Effector memory CD8-positive, alpha-beta T cell (primary cell): ENCODE results near the gene PRRC2B.

Source experiments
- ATAC-seq: fragments of 150-1000 bp; cut with Tn5 transposase; replicated peaks from 2 replicates; pipeline ENCODE4 v1.10.0; 2021; ENCODE audit warnings: mild to moderate bottlenecking, moderate library complexity
- DNase-seq, 3 experiments: peaks; one replicate each; pipeline ENCODE4 v3.0.0; 2021
- H3K27ac Mint-ChIP-seq, 2 donors: one replicate each; pipeline ENCODE4 v1.8.0; 2022; ENCODE audit warnings: mild to moderate bottlenecking in 2 of 2, mixed read lengths in 2 of 2, moderate library complexity in 2 of 2
- H3K27me3 Mint-ChIP-seq, 2 donors: one replicate each; pipeline ENCODE4 v1.8.0; 2022; ENCODE audit warnings: mixed read lengths in 2 of 2
- H3K36me3 Mint-ChIP-seq: one replicate; pipeline ENCODE4 v1.8.0; 2022; ENCODE audit warnings: mild to moderate bottlenecking, moderate library complexity, mixed read lengths; ENCODE audit not compliant: insufficient read depth
- H3K4me1 Mint-ChIP-seq, 2 donors: one replicate each; pipeline ENCODE4 v1.8.0; 2022; ENCODE audit warnings: low read depth in 2 of 2, mixed read lengths in 2 of 2
- H3K4me3 Mint-ChIP-seq, 2 donors: one replicate each; pipeline ENCODE4 v1.8.0; 2022; ENCODE audit warnings: mild to moderate bottlenecking in 2 of 2, mixed read lengths in 2 of 2, moderate library complexity in 2 of 2
- H3K9me3 Mint-ChIP-seq, 2 donors: one replicate each; pipeline ENCODE4 v1.8.0; 2022; ENCODE audit warnings: mixed read lengths in 2 of 2

Gene PRRC2B

DNA sequence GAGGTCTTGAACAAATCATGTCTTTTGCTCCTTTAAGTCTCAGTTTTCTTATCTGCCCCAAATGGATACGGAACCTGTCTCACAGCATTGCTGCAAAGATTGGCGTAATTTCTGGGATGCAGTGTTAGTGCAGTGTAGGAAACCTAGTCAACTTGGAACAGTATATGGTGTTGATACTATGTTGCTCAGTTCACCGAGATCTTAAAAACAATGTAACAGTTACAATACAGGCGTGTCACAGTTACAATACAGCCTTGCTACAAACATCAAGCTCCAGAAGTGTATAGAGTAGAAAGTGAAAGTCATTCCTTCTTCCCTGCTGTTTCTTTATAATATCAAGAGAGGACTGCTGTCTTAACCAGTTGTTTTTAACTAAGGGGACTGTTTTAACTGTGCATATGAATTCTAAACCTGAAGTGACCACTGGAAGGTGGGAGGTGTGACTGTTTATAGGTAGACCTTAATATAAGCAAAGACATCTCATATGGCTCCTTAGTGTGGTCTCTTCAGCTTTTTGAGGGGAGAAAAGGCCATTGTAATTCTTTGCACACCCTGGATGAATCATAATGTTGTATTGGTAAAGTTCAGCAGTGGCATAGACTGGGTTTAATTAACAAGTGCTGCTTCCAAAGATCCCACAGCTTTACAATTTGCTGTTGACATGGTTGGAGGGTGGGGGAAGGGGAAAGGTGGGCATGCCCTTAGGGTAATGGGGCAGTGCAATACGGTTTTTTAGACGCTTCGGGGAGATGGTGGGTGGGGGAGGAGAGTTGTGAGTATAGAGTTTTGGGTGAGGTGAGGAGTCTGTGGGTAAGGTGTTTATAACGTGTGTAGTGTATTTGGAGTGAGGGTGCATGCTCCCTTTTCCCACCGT, 12.9 kb downstream of the PRRC2B start:
- peak; percentile 64 for ATAC-seq
- H3K27ac Mint-ChIP-seq: peak overlapping the region; percentile 94 to 97
- peaks cover 69 to 84% of the 10 kb centered on the region in 2 donors for H3K4me1 Mint-ChIP-seq
- peaks cover 54% of the 10 kb centered on the region for H3K36me3 Mint-ChIP-seq
- peak overlapping the region; percentile 85 to 89 for H3K4me3 Mint-ChIP-seq
- no peaks in the 10 kb centered on the region for H3K27me3 Mint-ChIP-seq
- peak; percentile 41 to 49 (median 43) for DNase-seq
- H3K9me3 Mint-ChIP-seq: no peaks in the 10 kb centered on the region

DNA sequence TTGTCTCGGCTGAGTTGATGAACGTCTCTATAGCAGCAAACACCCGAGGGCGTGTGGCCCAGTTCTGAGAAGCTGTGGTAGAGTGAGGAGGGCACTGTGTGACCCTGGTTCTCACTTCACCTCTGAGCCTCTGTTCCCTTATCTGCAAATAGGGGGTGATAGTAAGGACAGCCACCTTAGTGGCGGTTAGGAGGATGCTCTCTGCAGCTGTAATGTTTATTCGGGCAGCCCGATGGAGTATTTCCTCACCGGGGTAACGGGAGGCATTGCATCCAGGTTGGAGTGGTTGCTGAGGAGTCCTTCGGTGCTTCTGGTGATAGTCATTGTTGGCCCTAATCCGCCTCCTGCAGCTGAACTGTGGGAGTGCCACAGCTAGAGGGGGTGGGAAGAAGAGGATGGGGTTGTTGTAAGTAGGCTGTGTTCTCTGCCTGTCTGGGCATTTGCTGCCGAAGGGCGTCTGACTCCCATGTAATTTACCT, 13.9 kb downstream of the PRRC2B start:
- DNase-seq: peak; percentile 63 to 69 (median 69)
- H3K27me3 Mint-ChIP-seq: no peaks in the 10 kb centered on the region

DNA sequence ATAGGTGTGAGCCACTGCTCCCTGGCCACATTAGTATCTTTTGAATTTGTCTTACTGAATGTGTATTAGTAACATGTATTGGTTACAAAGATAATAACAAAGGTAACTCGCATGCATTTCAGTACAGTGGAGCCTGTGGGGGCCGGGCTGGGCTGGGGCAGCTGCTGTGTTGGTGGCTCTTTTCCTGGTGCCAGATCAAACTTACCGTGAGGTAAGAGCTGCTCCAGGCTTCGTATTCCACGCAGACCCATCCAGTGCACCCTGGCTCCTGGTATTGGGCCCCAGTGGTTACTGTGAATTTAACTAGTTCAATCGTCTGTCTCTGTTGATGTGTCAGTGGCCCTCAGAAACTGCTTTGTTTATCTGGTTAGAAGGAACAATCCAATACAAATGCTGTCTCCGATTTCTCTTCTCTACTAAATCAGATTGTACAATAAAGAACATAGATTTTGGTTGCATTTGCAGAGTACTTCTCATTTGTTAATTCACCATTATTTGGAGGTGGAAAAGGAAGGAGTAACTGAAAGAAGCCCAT, 15.6 kb downstream of the PRRC2B start:
- no peak for DNase-seq
- H3K4me1 Mint-ChIP-seq: peaks cover 74 to 91% of the 10 kb centered on the region in 2 donors
- no peak for ATAC-seq
- peaks cover 51% of the 10 kb centered on the region for H3K36me3 Mint-ChIP-seq
- peak overlapping the region; percentile 78 to 89 for H3K4me3 Mint-ChIP-seq
- H3K9me3 Mint-ChIP-seq: no peaks in the 10 kb centered on the region
- no peaks in the 10 kb centered on the region for H3K27me3 Mint-ChIP-seq
- peak overlapping the region; percentile 97 for H3K27ac Mint-ChIP-seq

More for the DNA sequence above, 13.9 kb downstream of the PRRC2B start:
- H3K4me1 Mint-ChIP-seq: peaks cover 68 to 82% of the 10 kb centered on the region in 2 donors
- H3K4me3 Mint-ChIP-seq: peak overlapping the region; percentile 85 to 89
- peak overlapping the region; percentile 94 to 97 for H3K27ac Mint-ChIP-seq
- no peaks in the 10 kb centered on the region for H3K9me3 Mint-ChIP-seq
- H3K36me3 Mint-ChIP-seq: peaks cover 49% of the 10 kb centered on the region
- peak; percentile 85 for ATAC-seq

DNA sequence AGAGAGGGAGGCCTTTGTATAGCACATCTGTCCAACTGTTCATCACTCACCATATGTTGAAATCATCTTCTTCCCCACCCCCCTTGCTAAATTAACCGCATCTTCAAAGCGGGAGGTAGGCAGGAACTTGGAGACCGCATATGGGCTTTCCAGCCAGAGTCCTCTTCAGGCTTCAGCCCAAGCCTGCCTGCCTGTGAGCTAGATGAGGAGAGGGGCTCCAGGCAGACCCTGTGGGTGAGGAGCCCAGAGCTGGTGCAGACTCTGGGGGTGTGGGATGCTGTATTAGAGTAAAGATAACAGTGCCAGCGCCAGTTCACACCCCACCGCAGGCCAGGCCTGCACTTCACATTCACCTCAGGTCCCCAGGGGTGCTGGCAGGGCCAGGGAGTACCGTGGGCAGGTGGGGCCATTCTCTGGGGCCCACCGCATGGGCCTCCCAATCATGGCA, 16.2 kb downstream of the PRRC2B start:
- H3K27me3 Mint-ChIP-seq: no peaks in the 10 kb centered on the region
- peak; percentile 13 for ATAC-seq

DNA sequence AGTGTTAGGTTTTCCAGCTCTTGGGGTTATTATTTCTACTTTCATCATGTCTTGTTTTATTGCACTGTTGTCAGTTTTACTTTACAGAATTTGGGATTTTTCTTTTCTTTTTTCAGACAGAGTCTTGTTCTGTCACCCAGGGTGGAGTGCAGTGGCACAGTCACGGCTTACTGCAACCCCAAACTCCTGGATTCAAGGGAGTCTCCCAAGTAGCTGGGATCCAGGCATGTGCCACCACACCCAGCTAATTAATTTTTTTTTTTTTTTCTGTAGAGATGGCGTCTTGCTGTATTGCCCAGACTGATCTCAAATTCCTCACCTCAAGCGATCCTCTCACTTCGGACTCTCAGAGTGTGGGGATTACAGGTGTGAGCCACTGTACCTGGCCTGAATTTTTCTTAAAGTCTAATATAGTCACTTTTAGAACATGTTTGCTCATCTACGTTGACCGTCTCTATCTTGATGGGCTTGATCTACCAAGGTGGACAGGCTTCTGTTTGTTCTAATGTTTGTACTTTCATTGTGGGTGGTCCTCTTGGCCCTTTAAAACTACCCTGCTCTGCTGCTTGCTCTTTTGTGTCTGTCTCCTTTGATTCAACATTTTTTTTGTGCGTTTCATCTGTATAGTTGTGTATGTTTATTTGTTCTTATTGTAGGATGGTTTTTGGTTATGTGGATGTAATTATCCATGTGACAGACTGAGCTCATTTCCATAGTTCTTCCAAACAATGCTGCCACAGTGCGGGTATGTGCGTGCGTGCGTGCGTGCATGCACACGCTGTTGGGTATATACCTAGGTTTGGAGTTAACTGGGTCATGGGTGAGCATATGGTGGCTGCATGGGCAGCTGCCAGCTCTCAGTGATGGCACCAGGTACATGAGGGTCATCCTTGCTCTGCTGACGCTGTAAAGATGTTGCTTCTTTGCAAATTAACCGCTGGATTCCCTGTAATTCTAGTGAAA, 18.1 kb downstream of the PRRC2B start:
- peaks cover 65 to 89% of the 10 kb centered on the region in 2 donors for H3K4me1 Mint-ChIP-seq
- peaks cover 47% of the 10 kb centered on the region for H3K36me3 Mint-ChIP-seq
- no peak for ATAC-seq
- H3K27ac Mint-ChIP-seq: peak overlapping the region; percentile 3 to 44
- DNase-seq: no peak
- no peaks in the 10 kb centered on the region for H3K9me3 Mint-ChIP-seq
- H3K27me3 Mint-ChIP-seq: no peaks in the 10 kb centered on the region
- H3K4me3 Mint-ChIP-seq: peak overlapping the region; percentile 35 to 56

More for the DNA sequence above, 16.2 kb downstream of the PRRC2B start:
- H3K4me1 Mint-ChIP-seq: peaks cover 74 to 91% of the 10 kb centered on the region in 2 donors
- H3K4me3 Mint-ChIP-seq: peak overlapping the region; percentile 78 to 89
- H3K9me3 Mint-ChIP-seq: no peaks in the 10 kb centered on the region
- DNase-seq: peak in 2 of 3 experiments; percentile 27 to 37
- H3K36me3 Mint-ChIP-seq: peaks cover 51% of the 10 kb centered on the region
- H3K27ac Mint-ChIP-seq: peak overlapping the region; percentile 97

DNA sequence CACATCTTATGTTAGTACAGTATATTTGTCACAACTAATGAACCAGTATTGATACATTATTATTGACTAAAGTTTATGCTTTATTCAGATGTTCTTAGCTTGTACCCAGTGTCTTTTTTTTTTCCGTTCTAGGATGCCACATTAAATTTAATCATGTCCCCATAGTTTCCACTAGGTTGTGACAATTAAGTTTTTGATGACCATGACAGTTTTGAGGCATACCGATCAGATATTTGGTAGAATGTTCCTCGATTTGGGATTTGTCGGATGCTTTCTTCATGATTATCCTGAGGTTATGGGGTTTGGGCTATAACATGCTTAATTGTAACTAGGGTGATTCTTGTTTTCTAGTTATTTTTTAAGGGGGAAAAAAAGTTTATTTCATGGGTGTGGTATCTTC, 22.6 kb downstream of the PRRC2B start:
- H3K4me3 Mint-ChIP-seq: peak overlapping the region in 1 of 2 donors; percentile 73
- H3K4me1 Mint-ChIP-seq: peaks cover 78 to 89% of the 10 kb centered on the region in 2 donors
- H3K9me3 Mint-ChIP-seq: no peaks in the 10 kb centered on the region
- H3K36me3 Mint-ChIP-seq: peaks cover 34% of the 10 kb centered on the region
- DNase-seq: no peak
- ATAC-seq: no peak
- H3K27ac Mint-ChIP-seq: peak overlapping the region; percentile 89 to 93
- no peaks in the 10 kb centered on the region for H3K27me3 Mint-ChIP-seq

DNA sequence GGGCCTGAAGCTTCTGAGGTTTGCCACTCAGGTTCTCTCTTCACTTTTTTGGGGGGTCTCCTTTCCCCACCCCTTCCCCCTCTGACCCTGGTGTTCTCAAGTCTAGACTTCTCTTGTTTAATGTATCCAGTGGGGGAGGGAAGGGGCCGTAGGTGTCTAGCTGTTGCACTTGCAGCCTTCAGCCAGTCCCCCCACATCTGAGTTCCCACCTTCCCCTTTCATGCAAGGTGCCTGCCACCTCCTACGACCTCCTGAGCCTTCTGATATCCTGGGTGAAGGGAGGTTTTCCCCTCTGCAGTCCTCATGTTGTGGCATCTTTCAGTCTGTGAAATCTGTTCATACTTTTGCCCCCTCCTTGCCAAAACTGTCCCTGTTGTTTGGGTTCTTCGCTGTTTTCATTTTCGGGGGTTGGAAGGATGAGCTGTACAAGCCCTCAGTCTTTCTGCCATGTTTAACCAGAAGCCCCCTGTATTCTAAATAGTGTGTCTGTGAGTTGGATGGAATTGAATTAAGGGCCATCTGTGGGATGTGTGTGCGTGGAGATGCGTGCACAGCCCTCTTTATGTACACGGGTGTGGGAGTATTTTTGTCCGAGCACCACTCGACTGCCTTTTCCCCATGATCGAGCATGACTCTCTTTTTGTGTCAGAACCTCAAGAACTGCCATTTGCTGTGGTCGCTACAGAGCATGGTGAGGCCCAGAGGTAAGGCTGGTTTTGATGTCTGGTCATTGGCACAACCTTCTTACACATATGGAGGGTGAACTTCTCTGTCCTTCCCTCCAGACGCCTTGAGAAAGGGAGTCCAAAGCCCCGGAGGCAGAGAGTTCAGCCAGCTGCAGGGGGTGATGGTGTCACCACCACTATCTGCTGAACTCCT, 23.6 kb downstream of the PRRC2B start:
- DNase-seq: no peak
- Mint-ChIP-seq H3K4me1 (peaks cover 79 to 89% of the 10 kb centered on the region in 2 donors), H3K4me3 (peak overlapping the region; percentile 72 to 73)

DNA sequence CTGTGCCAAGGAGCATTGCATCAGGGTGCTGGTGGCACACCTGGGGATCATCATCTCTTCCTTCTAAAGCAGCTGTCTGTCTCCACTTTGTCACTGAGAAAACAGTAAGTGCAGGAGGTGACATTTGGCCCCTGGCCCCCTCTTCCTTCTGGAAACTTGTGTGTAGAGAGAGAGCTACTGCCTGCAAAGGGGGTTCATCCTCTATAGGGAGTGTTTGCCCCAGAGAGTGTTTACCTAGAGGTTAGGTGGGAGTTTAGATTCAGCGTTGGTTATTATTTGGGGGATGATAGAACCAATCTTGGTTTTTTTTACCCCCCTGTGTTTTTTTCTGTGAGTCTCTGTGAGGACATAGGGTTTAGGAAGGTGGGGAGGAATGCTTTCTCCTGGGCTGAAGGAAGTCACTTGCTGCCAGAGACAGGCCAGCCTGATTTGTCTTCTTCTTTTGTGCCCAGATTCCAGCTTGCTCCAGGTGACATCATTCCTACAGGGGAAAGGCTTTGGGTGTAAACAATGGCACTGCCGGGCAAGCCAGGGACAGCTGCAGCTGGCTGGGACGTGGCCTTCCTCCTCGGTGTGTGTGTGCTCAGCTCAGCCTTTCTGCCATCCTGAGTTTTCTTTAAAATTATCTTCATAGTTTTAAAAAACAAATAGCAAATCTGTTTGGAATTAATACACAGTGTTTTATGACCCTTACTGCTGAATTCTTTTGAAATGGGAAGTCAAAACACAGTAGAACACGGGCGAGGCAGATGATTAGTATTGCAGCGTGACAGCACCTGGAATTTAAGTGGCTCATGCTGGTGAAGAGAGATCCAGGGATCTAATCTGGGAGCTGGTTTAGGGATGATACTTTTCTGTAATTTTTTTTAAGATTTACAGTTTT, 24.5 kb downstream of the PRRC2B start:
- no peak for DNase-seq
- no peaks in the 10 kb centered on the region for H3K9me3 Mint-ChIP-seq

More for the DNA sequence above, 23.6 kb downstream of the PRRC2B start:
- Mint-ChIP-seq H3K27ac (peak overlapping the region; percentile 89 to 93), H3K27me3 (no peaks in the 10 kb centered on the region), H3K36me3 (peaks cover 35% of the 10 kb centered on the region), H3K9me3 (no peaks in the 10 kb centered on the region)
- peak; percentile 21 for ATAC-seq

DNA sequence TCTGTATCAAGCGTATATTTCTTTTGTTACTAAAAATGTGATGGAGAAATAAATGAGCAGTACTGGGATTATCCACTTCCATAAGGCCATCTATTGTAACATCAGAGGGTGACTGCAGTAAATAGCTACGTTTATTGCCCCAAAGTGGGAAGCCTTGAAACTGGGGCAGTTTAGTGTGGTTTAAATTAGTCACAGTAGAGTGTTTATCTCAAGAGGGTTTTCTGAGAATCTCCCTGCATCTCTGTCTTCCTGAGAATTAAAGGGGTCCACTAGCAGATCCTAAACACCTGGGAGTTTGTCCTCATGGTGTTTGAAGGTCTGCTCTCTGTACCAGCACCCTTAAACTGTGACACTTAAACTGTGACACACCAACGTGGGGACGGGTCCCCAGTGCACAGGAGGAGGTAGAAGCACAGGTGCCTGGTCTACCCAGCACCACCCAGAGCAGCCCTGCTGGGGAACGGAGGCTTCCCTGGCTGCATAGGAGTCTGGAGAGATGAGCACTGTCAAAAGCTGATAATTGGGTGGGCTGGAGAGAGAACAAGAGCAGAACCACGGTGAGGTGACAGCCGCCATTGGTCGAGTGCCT, 25.2 kb downstream of the PRRC2B start:
- peak overlapping the region; percentile 89 to 93 for H3K27ac Mint-ChIP-seq
- DNase-seq (no peak), ATAC-seq (peak; percentile 35)
- H3K4me3 Mint-ChIP-seq: peak overlapping the region; percentile 72 to 73
- peaks cover 78 to 87% of the 10 kb centered on the region in 2 donors for H3K4me1 Mint-ChIP-seq
- peaks cover 39% of the 10 kb centered on the region for H3K36me3 Mint-ChIP-seq
- no peaks in the 10 kb centered on the region for H3K9me3 Mint-ChIP-seq
- H3K27me3 Mint-ChIP-seq: no peaks in the 10 kb centered on the region

More for the DNA sequence above, 24.5 kb downstream of the PRRC2B start:
- no peak for ATAC-seq
- peaks cover 82 to 92% of the 10 kb centered on the region in 2 donors for H3K4me1 Mint-ChIP-seq
- no peaks in the 10 kb centered on the region for H3K27me3 Mint-ChIP-seq
- peak overlapping the region; percentile 72 to 73 for H3K4me3 Mint-ChIP-seq
- peak overlapping the region; percentile 89 to 93 for H3K27ac Mint-ChIP-seq
- H3K36me3 Mint-ChIP-seq: peaks cover 41% of the 10 kb centered on the region

DNA sequence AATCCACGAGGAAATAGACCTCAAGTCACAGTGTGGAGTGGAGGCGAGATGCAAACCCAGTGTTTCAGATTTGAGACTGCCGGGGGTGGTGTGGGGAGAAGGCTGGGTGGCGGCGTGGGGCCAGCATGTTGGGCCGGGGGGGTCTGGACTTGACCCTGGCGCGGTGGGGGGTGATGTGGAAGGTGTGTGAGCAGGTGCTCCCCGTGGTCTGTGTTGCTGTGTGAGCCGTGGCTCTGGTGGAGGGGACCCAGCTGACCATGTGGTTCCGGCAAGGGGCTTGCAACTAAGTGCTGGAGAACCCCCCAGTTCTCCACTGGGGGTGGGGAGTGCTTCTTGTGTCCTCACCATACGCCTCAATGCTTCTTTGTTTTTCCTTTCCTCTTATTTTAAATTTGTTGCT, 25.8 kb downstream of the PRRC2B start:
- H3K9me3 Mint-ChIP-seq: no peaks in the 10 kb centered on the region
- DNase-seq: no peak
- H3K27ac Mint-ChIP-seq: peak overlapping the region; percentile 81 to 89
- H3K4me3 Mint-ChIP-seq: peak overlapping the region; percentile 72 to 73
- H3K36me3 Mint-ChIP-seq: peaks cover 34% of the 10 kb centered on the region
- peaks cover 76 to 87% of the 10 kb centered on the region in 2 donors for H3K4me1 Mint-ChIP-seq
- H3K27me3 Mint-ChIP-seq: no peaks in the 10 kb centered on the region
- ATAC-seq: no peak

DNA sequence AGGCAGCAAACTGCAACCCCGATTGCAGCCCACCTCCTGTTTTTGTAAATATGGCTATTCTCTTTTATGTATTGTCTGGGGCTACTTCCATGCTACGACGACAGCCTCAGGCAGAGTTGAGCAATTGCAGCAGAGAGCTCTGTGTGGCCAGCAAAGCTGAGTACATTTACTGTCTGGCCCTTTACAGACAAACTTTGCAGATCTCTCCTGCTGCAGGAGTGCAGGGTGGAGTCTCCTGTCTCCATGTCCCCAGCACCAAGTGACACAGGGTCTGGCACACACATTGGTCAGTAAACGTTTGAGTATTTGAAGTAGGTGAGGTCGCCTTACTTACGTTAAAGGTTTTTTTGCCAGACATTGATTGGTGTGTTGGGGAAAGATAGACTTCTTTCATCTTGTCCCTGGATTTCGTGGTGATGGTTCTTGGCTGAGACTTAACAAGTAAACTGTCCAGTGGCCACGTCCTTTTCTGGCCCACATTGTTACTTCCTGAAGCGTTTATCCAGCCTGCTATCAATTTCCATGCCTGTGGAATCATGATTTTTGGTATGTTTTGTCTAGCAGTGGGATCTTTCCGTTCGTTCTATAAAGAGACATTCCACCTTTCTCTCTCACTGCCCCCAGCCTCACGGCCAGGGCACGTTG, 27.2 kb downstream of the PRRC2B start:
- ATAC-seq (peak; percentile 20), DNase-seq (no peak)
- peaks cover 30% of the 10 kb centered on the region for H3K36me3 Mint-ChIP-seq
- peak overlapping the region in 1 of 2 donors; percentile 89 for H3K27ac Mint-ChIP-seq
- peak overlapping the region; percentile 72 to 73 for H3K4me3 Mint-ChIP-seq
- H3K4me1 Mint-ChIP-seq: peaks cover 75 to 76% of the 10 kb centered on the region in 2 donors
- H3K27me3 Mint-ChIP-seq: no peaks in the 10 kb centered on the region
- H3K9me3 Mint-ChIP-seq: no peaks in the 10 kb centered on the region
